Measurements from ENCODE around the gene PIGC.
"Not testable (repeated sequence)": the region's sequence is repeated elsewhere in the genome, so short reads cannot be mapped to it uniquely, and the experiment has no call there.

PIGC gene

DNA sequence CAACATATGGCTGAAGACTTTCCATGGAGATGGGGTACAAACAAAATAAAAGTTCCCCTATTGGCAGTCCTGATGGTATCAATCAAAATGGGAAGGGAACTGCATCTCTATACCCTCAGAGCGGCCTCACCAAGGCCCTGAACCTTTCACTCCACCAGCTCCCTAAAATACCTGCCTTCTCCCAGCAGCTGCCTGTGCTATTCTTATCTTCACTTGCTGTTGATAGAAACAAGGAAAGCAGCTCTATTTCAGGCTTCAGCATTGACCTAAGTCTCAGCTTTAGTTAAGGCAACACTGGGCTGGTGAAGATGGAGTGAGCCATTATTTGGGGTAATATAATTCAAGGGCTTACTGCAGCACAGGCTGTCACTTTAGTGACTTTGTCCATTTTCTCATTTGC, 21.7 kb upstream of the PIGC start:
- no peak for DNase-seq

DNA sequence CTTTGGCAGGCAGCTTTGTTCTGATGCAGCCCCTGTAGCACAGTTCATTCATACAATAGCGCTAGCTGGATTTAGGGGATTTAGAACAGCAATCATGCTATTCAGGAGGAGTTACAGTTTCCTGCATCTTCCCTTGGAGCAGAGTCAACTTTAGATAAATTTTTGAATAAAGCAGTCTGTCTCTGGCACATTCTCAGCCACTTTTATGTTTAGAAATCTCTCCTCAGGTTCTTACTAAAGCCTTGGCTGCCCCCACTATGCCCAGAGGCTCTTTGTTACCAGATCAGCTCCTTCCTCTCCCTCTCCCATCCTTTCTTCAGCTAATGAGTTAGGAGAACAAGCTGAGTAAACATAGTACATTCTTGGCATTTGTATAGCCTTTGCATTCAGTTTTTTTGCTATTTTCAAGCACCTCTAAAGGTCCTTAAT, 17.0 kb upstream of the PIGC start:
- no peak for DNase-seq

DNA sequence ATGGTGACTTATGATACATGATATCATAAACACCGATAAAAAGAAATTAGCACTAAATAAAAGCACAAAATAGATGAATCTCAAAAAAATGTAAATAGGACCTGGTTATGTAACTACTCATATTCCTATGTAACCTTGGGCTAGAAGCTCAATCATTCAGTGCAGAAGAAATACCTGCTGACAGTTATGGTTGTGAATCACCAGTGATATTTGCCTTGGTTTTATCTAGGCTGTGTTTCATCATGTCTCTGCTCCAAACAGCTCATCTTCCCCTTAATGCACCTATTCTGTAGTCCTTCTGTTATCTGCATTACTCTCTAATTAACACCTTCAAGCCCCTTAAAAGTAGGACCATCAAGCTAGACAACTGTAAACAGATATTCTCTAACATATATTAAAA, 16.3 kb upstream of the PIGC start:
- no peak for DNase-seq

DNA sequence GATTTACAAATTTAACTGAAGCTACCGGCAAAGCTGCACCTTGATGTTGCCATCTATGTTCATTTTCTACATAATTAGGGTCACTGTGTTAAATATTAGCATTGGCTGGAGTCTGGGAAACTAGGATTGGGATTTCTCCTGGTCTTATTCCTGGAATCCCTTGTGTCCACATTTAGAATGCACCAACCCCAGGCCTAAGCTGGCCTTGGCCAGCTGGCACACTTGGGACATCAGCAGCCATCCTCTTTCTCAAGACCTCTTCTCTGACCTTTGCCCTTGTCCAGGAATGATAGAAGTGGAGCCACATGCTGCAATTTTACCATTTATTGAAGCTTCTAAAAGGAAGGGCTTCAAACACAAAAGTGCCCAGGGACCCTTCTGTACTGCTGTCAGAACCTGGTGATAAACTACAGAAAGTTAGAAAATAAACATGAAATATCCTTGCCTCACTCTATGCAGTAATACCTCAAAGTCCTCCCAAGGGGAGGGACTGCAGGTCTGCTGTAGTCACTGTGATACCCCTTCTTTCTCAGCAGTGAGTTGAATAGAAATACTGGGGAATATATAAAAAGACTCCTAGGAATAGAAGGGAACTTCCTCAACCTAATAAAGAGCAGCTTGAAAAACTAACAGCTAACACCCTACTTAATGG, 13.7 kb upstream of the PIGC start:
- DNase-seq = no peak

DNA sequence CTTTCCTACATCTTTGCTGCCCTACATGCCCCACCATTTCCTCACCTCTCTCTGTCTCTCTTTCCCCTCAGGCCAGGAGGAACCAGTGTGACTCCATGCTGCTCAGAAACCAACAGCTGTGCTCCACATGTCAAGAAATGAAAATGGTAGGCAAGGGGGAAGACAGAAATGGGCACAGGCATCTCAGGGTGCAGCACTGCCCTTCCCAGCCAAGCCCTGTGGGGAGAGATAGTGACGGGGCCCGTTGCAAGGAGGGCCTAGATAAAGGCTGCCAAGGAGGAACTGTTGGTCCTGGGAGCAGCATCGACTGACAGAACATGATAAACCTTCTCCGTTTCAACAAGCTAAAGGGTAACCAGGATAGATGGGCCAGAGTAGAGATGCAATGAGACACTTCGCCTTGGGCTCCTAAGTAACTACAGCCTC, 12.5 kb upstream of the PIGC start:
- DNase-seq = no peak

DNA sequence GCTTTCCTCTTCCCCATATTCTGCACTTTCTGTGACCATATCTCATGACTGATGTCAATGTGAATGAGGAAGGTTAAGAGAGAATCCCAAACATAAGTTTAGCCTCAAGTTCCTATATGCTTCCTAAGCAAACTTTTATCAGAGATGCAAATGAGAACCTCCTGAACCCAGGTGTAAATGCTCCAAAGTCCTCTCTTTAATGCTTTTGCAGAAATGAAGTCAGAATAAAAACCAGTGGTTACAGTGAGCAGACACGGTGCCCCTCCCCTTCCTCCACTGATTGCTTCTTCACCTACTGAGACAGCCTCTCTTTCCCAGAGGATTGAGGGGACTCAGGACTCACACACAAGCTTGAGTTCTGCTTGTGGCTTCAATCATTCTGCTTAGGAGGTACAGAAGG, 11.6 kb upstream of the PIGC start:
- no peak for DNase-seq

DNA sequence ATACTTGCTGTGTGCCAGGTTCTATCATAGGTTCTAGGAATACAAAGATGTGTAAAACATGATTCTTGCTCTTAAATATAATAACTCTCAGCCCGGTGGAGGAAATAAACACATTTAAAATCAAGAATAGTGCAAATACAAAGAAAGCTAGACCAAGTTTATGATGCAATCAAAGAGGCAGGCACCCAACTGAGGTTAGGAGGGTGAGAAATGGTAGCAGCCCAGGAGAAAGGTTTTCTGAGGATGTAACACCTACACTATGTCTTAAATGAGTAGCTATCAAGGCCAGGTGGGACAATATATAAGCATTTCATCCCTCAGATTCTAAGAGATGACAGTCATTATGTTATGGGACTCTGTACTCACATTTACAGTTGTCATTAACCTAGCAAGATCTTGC, 9.7 kb upstream of the PIGC start:
- no peak for DNase-seq

DNA sequence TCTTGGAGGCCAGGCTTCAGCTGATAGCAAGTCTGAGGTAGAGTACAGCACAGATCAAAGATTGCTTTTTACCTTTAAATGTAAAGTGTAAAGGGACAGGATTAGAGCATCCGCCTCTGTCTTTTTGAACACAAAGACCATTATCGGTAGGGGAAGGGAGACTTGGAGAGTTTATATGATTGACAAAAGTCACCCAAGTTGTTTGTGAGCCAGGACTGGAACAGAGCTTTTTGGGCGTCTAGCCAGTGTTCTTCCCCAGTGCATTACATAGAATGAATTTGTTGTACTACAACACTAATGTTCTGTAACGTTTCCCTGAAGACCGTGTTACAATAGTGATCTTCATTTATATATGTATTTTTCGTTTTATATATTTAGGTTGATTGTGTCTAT, 9.3 kb upstream of the PIGC start:
- DNase-seq = no peak

DNA sequence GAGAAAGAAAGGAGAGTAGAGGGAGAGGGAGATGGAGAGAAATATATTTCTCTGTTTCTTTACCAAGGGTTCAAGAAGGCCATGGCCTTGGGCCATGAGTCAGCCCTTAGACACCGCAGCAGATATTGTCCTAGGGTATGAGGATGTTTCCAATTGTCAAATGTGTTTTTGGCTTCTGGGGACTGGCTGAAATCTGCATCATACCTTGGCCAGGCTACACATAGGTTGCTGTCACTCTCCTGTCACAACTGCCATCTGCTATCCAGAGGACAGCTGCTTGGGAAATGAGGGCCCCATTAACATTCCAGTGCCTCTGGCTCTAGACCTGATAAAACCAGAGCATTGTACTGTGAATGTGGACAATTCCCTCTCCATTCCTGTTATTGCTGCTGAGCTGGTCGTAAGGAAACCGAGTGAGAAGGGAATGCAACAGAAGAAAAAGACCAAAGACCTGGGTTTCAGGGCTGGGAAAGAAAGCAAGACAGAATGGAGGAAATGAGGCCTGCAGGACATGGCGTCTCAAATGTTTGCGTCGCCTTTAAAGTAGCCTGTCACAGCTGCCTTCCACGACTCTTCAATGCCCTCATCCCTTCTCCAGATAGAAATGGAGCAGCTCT, 8.8 kb upstream of the PIGC start:
- no peak for DNase-seq

DNA sequence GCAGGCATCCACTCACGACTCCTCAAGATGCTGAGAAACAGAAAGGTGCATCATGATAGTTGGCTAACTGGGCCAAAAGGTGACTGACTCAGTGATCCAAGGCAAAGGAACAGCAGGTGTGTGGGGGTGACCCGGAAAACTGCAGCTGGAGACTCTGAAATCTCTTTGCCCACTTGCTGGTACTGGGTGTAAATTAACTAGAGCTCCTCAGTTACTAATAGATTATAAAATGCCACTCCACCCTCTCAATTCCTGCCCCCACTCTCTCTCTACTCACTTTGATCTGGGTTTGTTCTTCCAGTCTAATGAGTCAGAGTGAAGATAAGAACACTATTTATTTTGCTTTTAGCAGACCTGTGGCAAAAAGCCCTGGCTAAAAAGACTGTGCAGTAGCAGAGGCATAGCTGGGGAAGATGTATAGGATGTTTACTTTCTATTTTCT, 7.2 kb upstream of the PIGC start:
- DNase-seq = no peak

DNA sequence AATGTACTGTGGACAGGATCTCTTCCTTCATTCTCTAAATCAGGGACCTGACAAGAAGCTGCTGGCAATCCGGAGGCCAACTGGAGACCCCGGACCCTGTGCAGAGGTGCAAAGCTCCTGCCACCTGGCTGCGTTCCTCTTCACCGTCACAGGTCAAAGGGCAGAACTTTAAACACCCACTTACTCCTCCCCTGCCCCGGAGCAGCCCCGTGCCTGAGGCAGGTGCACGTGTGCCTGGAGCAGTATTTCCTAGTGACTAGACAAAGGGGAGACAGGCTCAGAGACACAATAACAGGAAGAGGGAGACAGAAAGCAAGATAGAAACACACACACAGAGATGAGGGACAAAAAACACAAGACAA, 6.6 kb upstream of the PIGC start:
- DNase-seq = no peak

DNA sequence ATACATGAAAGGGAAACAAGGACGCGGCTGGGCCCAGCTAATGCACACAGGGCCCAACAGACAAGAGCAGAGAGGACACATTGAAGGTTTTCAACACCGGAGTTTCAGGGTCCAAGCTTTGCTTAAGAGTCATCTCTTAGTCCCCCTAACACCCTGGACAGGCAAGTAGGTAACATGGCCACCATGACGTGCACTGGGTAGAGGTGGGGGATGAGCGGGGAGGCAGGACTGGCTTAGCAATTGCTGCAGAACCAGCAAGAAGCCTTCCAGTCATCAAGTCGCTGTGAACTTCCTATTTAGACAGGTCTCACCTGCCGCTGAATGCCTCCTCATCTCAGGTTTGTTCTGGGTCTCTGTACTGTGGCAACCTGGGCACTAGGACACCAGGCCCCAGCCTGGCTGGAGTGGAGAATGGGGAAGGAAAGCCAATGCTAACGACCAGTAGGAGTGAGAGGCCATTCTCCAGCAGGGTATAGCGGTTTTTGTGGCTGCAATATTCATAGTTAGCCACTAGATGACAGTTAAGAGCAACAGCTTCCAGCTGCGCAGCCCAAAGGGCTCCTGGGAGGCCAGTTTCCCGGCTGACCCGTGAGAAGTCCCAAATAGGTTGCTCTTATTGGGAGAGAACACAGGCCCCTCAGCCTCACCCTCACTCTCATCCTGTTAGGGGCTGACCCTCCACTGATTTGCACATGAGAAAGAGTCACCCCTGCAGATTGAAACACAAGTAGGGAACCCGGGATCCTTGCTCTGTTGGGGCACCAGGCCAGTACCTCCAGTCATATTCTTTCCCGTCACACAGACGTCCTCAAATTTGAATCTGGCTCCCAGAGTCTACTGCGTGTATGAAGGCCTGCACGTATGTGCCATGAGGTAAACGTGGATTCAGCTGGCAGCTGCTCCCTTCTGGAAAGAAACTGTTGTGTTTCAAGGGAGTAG, 6.0 kb upstream of the PIGC start:
- DNase-seq = no peak

DNA sequence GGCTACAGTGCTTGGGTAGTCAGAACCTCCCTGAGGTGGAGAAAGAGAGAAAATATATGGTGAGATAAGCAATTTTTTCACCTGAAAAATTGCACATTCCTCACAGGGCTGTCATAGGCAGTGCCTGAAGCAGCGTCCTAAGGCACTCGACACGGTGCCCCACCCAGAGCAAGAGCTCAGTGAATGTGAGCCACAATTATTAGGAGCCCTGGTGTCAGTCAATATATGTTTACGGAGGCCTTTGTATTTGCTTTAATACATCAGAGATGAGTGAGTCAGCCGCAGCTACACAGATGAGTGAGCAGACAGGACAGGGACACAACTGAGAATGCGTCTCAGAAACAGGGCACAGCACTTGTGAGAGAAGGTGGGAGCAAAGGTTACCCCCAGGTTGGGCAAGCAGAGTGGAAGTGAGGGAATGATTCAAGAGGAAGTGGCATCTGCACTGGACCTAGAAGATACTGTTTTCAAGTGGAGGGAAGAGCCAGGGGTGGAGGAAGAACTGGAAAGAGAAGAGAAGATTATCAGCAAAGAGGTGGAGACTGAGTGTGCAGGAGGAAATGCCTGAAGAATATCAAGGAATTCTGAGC, 5.2 kb upstream of the PIGC start:
- DNase-seq = no peak

DNA sequence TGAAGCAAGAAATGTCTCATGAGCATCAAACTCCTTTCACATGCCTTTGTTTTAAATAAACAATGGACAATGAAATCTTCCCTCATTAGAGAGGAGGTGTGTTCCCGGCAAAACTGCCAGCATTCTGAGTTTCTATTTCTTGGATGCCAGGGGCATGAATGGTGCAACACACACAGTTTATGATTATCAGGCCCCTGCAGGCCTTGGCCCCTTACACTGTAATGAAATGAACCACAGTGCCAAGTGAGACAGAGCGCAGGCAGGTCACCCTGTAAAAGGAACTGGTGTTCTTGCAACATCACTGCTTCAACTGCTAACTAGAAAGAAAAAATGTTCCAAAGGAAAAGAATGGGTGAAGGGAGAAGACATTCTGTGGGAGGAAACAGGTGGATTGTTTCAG, 3.8 kb upstream of the PIGC start:
- no peak for DNase-seq

DNA sequence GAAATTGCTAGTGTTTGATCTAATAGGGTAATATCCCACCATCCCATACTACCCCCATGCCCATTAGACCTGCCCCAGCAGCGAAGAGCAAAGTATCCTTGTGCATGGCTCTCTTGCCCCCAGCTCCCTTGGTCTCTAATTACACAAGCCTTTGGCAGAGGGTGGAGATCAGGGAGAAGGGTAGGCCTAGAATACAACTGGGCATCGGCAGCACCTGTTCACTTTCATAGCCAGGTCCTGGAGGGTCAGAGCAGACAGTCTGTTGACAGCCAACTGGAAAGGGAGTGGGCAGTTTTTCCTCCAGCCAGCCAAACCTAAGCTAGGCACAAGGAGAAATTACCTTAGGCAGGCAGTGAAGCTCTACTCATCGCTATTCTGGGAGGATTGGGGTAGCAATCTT, 2.7 kb upstream of the PIGC start:
- no peak for DNase-seq

DNA sequence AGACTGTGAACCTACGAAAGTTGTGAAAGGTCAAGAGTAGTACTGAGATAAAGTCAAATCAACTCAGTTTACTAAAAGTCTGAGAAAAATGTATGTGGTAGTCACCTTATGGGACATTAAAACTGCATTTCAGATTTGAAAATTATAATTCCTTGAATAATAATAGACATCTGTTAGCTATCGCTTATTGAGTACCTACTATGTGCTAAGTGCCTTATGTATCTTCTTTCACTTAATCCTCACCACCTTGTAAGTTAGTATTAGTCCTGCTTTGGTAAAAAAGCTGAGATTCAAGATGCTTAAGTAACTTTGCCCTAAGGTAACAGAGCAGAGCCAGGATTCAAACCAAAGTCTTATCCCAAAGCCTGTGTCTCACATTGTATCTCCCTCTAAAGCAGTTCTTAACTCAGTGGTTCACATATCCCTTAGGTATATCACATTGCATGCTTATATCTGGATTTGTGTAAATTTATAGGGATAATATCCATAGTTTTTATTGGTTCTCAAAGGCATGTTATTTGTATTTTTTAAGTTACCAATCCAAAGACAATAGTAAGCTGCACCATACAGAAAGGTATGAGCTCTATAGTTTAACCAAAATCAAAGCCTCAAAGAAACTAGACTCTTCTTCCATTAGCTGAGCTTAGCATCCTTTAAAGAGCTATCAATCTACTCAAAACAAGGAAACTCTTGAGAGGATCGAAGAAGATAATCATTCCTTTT, 865 bp downstream of the PIGC start:
- no peak for DNase-seq

DNA sequence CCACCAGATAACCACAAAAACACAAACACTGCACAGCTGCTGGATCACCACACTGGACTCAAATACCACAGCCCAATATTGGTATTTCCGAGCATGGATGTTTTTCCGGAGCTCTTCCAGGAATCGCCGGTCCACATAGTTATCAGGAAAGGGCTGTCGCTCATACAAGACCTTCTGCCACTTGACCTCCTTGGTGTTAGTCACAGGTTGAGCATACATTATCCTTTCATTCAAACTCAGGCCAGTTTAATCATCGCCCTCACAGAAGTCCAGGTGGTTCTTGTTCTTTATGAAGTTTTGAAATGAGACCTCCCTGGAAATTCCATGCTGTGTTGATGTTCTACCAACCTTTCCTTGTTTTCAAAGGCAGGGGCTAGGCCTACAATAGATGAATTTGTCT, 1.5 kb downstream of the PIGC start:
- no peak for DNase-seq

DNA sequence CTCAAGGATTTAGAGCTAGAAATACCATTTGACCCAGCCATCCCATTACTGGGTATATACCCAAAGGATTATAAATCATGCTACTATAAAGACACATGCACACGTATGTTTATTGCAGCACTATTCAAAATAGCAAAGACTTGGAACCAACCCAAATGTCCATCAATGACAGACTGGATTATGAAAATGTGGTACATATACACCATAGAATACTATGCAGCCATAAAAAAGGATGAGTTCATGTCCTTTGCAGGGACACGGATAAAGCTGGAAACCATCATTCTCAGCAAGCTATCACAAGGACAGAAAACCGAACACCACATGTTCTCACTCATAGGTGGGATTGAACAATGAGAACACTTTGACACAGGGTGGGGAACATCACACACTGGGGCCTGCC, 6.7 kb downstream of the PIGC start:
- not testable (repeated sequence) for DNase-seq

DNA sequence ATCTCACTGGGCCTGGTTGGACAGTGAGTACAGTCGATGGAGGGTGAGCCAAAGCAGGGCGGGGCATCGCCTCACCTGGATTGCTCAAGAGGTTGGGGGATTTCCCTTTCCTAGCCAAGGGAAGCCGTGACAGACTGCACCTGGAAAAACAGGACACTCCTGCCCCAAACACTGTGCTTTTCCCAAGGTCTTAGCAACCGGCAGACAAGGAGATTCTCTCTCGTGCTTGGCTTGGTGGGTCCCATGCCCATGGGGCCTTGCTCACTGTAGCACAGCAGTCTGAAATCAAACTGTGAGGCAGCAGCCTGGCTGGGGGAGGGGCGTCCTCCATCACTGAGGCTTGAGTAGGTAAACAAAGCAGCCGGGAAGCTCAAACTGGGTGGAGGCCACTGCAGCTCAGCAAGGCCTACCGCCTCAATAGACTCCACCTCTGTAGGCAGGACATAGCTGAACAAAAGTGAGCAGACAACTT, 12.1 kb downstream of the PIGC start:
- DNase-seq = no peak

DNA sequence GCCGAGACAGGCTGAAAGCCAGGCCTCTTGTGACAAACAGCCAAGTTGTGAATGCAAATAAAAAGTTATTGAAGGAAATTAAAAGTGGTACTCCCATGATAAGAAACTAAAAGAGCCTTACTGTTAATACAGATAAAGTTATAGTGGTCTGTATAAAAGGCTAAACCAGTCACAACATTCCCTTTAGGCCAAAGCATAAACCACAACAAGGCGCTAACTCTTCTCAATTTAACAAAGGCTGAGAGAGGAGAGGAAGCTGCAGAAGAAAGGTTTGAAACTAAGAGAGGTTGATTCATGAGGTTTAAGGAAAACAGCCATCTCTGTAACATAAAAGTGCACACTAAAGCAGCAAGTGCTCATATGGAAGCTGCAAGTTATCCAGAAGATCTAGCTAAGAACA, 12.7 kb downstream of the PIGC start:
- no peak for DNase-seq

DNA sequence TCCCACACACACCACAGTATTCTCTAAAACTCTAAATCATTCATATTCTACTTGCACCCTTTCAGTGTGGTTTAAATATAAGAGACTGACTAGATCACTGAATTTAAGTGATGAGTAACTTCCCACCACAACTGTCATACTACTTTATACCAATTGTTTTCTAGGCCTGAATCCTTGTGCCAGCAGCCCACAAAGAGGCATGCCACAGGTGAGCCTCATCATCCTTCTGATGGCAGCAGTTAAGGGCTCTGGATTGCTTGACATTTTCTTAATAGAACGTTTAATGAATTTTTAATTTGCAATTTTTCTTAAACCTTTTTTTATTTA, 13.8 kb downstream of the PIGC start:
- DNase-seq = no peak

DNA sequence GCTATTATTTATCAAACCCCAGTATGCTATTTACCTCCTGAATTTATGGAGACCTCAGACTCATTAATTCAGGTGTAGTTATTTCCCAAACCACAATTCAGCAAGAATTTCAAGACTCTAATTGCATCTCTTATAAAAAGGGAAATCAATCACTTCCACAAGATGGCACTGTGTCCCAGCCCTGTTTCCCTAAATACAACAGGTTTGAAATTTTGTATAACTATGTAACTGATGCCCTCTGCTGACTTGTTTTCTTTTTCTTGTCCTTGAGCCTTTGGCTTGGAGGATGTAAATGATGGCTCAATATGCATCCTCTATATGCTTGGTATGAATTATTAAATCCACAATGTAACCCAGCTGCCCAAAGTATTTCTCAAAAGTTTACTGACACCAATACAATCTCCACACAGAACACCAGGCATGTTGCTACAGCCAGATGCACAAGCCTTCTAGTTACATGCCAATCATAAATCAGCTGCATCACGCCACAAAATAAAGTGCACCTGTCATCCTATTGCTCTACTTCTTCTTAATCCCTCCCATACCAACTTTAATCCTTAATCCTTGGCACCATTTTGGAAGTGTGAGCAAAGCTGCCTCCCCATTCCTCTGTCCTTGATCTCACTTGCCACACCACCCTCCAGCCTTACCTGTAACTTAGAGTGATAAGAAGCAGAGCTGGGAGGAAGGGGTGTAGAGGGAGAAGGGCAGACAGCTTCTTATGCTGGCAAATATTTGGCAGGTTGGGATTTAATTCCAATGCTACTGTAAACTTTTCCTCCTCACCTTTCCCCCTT, 14.3 kb downstream of the PIGC start:
- peak; percentile 28 for DNase-seq

Data from NCI-H524 treated with DMSO at 0.1 percent for 48 hours (cell line).